ENCODE results near the gene FAM120A.

FAM120A gene

DNA sequence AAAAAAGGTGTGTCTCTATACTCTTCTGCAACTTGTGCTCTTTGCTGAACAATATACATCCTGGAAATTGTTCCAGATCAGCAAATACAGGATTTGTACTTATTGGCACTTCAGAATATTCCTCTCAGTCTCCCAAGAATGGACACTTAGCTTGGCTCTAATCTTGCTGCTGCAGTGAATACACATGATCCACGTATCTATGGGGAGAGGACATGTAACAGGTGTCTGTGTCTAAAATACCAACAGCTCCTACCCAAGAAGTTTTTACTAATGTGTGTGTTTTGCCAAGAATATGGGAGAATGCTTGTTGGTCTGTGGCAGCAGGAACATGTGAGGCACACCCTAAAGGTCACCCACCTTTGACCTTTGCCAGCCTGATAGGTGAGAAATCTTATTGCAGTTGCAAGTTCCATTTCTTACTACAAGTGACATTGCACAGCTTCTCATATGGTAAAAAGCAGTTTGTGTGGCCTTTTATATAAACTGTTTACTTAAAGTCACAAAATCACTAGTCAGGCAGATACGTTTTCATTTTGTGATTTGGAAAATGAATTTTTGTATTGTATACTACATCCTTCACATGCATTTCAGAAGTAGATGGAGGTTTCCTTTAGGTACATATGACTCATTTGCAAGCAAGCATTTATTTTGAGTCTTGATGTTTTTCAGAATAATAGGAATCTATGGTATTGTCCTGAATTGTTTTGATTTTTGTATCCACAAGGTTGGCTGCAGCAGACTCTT lies 160.7 kb downstream of the FAM120A start:
- TF ChIP-seq, protein P1, sequence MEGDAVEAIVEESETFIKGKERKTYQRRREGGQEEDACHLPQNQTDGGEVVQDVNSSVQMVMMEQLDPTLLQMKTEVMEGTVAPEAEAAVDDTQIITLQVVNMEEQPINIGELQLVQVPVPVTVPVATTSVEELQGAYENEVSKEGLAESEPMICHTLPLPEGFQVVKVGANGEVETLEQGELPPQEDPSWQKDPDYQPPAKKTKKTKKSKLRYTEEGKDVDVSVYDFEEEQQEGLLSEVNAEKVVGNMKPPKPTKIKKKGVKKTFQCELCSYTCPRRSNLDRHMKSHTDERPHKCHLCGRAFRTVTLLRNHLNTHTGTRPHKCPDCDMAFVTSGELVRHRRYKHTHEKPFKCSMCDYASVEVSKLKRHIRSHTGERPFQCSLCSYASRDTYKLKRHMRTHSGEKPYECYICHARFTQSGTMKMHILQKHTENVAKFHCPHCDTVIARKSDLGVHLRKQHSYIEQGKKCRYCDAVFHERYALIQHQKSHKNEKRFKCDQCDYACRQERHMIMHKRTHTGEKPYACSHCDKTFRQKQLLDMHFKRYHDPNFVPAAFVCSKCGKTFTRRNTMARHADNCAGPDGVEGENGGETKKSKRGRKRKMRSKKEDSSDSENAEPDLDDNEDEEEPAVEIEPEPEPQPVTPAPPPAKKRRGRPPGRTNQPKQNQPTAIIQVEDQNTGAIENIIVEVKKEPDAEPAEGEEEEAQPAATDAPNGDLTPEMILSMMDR (IDR thresholded peaks at IDR 0.05; ENCODE audit: low read depth, low read length) = no peak
- no peak for DNase-seq (ENCODE audit: extremely low read depth, low read depth)

DNA sequence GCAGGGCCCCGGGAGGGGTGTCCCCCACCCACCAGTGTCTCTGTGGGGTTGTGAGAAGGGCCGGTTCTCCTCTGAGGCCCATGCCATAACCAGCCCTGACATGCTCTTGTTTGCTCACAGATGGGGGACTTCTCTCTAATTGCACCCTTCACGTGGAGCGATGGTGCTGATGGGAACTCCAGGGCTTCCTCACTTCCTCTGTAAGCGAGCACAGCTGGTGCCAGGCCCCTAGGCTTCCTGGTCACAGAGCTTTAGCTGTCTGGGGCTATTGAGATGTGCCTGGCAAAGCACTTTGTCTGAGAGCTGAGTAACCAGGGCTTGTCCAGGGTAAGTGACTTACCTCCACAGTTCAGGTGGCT lies 161.3 kb downstream of the FAM120A start:
- no peak for DNase-seq (ENCODE audit: extremely low read depth, low read depth)
- TF ChIP-seq, protein P1 (IDR thresholded peaks at IDR 0.05; ENCODE audit: low read depth, low read length) = no peak

DNA sequence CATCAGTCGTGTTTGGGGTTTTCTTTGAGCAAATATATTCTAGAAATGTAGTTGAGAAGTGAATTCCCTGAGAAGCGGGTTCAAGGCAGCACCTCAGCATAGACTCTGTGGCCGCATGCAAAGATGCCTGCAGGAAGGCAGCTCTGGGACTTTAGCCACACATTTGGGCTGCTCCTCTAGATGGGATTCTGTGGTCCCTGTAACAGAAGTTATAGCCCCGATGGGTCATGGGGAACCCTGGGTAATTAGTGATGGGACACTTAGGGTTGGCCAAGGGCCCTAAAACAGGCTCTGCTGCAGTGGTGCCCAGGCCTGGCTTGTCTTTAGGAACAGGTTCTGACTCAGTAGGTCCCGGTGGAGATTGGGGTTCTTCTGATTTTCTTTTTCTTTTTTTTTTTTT lies 161.7 kb downstream of the FAM120A start:
- TF ChIP-seq, protein P1 (IDR thresholded peaks at IDR 0.05; ENCODE audit: low read depth, low read length) = no peak
- no peak for DNase-seq (ENCODE audit: extremely low read depth, low read depth)

DNA sequence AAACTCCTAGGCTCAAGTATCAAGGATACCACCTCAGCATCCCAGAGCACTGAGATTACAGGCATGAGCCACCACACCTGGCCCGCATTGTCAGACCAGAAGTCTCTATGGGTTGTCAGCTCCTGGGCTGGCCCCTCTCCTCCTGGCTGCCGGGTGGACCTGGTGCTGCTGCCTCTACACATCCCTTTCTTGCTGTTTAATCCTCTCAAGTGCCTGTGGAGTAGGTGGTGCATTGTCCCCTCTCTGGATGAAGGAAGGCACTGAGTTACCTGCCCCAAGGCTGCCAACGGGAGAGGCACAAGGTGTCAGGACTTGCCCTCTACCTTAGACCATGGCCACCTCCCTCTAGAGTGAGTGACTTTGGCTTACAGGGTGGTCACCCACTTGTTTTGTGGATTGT lies 162.3 kb downstream of the FAM120A start:
- TF ChIP-seq, protein P1 (IDR thresholded peaks at IDR 0.05; ENCODE audit: low read depth, low read length) = no peak
- DNase-seq (ENCODE audit: extremely low read depth, low read depth) = no peak

DNA sequence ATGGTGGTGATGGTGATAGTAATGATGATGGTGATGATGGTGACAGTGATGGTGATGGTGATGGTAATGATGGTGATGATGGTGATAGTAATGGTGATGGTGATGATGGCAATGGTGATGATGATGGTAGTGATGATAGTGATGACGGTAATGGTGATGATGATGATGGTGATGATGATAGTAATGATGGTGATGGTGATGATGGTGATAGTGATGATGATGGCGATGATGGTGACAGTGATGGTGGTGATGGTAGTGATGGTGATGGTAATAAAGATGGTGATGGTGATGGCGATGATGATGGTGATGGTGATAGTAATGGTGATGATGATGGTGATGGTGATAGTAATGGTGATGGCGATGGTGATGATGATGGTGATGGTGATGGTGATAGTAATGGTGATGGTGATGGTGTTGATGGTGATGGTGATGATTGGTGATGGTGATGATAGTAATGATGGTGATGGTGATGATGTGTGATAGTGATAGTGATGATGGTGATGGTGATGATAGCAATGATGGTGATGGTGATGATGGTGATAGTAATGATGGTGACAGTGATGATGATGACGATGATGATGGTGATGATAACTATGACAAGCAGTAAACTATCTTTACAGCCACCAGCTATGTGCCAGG lies 163.5 kb downstream of the FAM120A start:
- no peak for DNase-seq (ENCODE audit: extremely low read depth, low read depth)
- TF ChIP-seq, protein P1 (IDR thresholded peaks at IDR 0.05; ENCODE audit: low read depth, low read length) = no peak
